A549 (cell line): ENCODE results near the gene HCLS1. TPM values are rescaled to one million over a fixed set of nuclear protein-coding genes. Genes with fewer than 3 reads are reported as not detected.

Source experiments
- ATAC-seq, 2 experiments: fragments of 200-7000 bp in 1 of 2; fragments of >200 bp in 1 of 2; cut with Nextera tagmentation in 1 of 2; cut with Tn5 transposase in 1 of 2; 3 replicates each; pipeline versions ENCODE4 v1.8.0 to v1.9.1; 2018 to 2020; ENCODE audit warnings: mild to moderate bottlenecking in 1 of 2, moderate library complexity in 1 of 2
- CTCF ChIA-PET: fragments of 300-600 bp; sonication (Branson Sonifier 250); formaldehyde crosslinking; extraction: SDS; loops from one replicate; lab custom pipeline; 2021; ENCODE audit warnings: antibody characterized with exemption, inconsistent platforms; lab: Yijun Ruan, JAX
- POLR2A ChIA-PET: fragments of 350-600 bp; formaldehyde crosslinking; extraction: SDS; loops from one replicate; lab custom pipeline; 2021; ENCODE audit warnings: antibody characterized with exemption, inconsistent platforms; lab: Yijun Ruan, JAX
- DNase-seq, 2 experiments: peaks; one replicate each; pipeline versions ENCODE4 v3.0.0 to v3.0.0-alpha.2; 2011 to 2016; ENCODE audit warnings: low read depth in 1 of 2, low spot score in 1 of 2
- FAIRE-seq: peaks from 2 replicates; lab custom pipeline; 2011; peaks lifted over from hg19 to GRCh38; lab: Jason Lieb, UNC
- H3K27ac ChIP-seq, 2 experiments: fragments of >200 bp; sonication (Bioruptor Twin); formaldehyde crosslinking; 3 replicates each; pipeline ENCODE4 v1.5.1; 2016 to 2017
- H3K4me1 ChIP-seq: fragments of >200 bp; sonication (Bioruptor Twin); formaldehyde crosslinking; 3 replicates; pipeline ENCODE4 v1.6.1; 2016
- H3K4me2 ChIP-seq: fragments of >200 bp; sonication (Bioruptor Twin); formaldehyde crosslinking; 3 replicates; pipeline ENCODE4 v1.6.1; 2016
- H3K4me3 ChIP-seq: fragments of >200 bp; sonication (Bioruptor Twin); formaldehyde crosslinking; 3 replicates; pipeline ENCODE4 v1.5.1; 2016
- H3K9me3 ChIP-seq: fragments of >200 bp; sonication (Bioruptor Twin); formaldehyde crosslinking; 3 replicates; pipeline ENCODE4 v1.6.1; 2016
- BHLHE40 ChIP-seq: IDR thresholded peaks from 2 replicates; pipeline ENCODE4 v1.6.1; 2012; ENCODE audit warnings: low read depth, low read length, inconsistent platforms
- CEBPB ChIP-seq, 2 experiments: fragments of >200 bp in 1 of 2; sonication (Bioruptor Twin) in 1 of 2; formaldehyde crosslinking in 1 of 2; IDR thresholded peaks; 2 replicates each; pipeline ENCODE4 v1.6.1; 2012 to 2016
- CHD2 ChIP-seq: fragments of 150-350 bp; IDR thresholded peaks from 2 replicates; pipeline ENCODE4 v1.6.1; 2014; ENCODE audit warnings: low read length; ENCODE audit not compliant: partially characterized antibody
- CHD4 ChIP-seq: fragments of 200-600 bp; sonication (generic); IDR thresholded peaks from 2 replicates; pipeline ENCODE4 v1.6.1; 2016; ENCODE audit warnings: antibody characterized with exemption, mild to moderate bottlenecking, borderline replicate concordance
- EHF ChIP-seq: fragments of 250-450 bp; sonication (Bioruptor Pico); IDR thresholded peaks from 2 replicates; pipeline ENCODE4 v1.5.0; 2020; ENCODE audit warnings: mild to moderate bottlenecking
- EHMT2 ChIP-seq: fragments of 200-600 bp; sonication (generic); IDR thresholded peaks from 2 replicates; pipeline ENCODE4 v1.6.1; 2016; ENCODE audit warnings: antibody characterized with exemption, low read depth, mild to moderate bottlenecking, moderate library complexity
- EP300 ChIP-seq, 2 experiments: fragments of >200 bp; sonication (Bioruptor Twin); formaldehyde crosslinking; IDR thresholded peaks; 2 replicates in 1 of 2; 3 replicates in 1 of 2; pipeline ENCODE4 v1.6.1; 2016 to 2017
- FOSB ChIP-seq: fragments of 250-450 bp; sonication (Bioruptor Pico); IDR thresholded peaks from 2 replicates; pipeline ENCODE4 v1.5.0; 2020; ENCODE audit warnings: mild to moderate bottlenecking, moderate library complexity
- FOXS1 ChIP-seq: fragments of 250-450 bp; sonication (Bioruptor Pico); IDR thresholded peaks from 2 replicates; pipeline ENCODE4 v1.5.0; 2020; ENCODE audit warnings: mild to moderate bottlenecking, moderate library complexity
- HDAC2 ChIP-seq: fragments of 200-600 bp; sonication (generic); IDR thresholded peaks from 2 replicates; pipeline ENCODE4 v1.6.1; 2016
- HOXB13 ChIP-seq: fragments of 250-450 bp; sonication (Bioruptor Pico); IDR thresholded peaks from 2 replicates; pipeline ENCODE4 v1.5.0; 2020; ENCODE audit warnings: low read depth, mild to moderate bottlenecking, moderate library complexity
- HOXB5 ChIP-seq: fragments of 250-450 bp; sonication (Bioruptor Pico); IDR thresholded peaks from 2 replicates; pipeline ENCODE4 v1.5.0; 2020; ENCODE audit warnings: mild to moderate bottlenecking, moderate library complexity
- JUN ChIP-seq, 2 experiments: fragments of >200 bp; sonication (Bioruptor Twin); formaldehyde crosslinking; IDR thresholded peaks; 2 replicates in 1 of 2; 3 replicates in 1 of 2; pipeline ENCODE4 v1.6.1; 2016 to 2017
- JUNB ChIP-seq: fragments of >200 bp; sonication (Bioruptor Twin); formaldehyde crosslinking; IDR thresholded peaks from 2 replicates; pipeline ENCODE4 v1.6.1; 2016
- KDM1A ChIP-seq: fragments of 200-600 bp; sonication (generic); IDR thresholded peaks from 2 replicates; pipeline ENCODE4 v1.6.1; 2016; ENCODE audit warnings: low read depth, mild to moderate bottlenecking
- MAFK ChIP-seq: fragments of 450-650 bp; IDR thresholded peaks from 2 replicates; pipeline ENCODE4 v1.6.1; 2014; ENCODE audit not compliant: partially characterized antibody
- MAX ChIP-seq: IDR thresholded peaks from 2 replicates; pipeline ENCODE4 v1.6.1; 2012
- MYC ChIP-seq: IDR thresholded peaks from 2 replicates; pipeline ENCODE4 v1.6.1; 2012; ENCODE audit warnings: mild to moderate bottlenecking, inconsistent platforms, low read length, improper control_type of control experiment, borderline replicate concordance
- NPAS2 ChIP-seq: fragments of 250-450 bp; sonication (Bioruptor Pico); IDR thresholded peaks from 2 replicates; pipeline ENCODE4 v1.8.0; 2022; ENCODE audit warnings: mild to moderate bottlenecking, moderate library complexity, borderline replicate concordance
- POLR2AphosphoS2 ChIP-seq: conservative IDR thresholded peaks from 2 replicates; pipeline ENCODE4 v1.6.1; 2012; ENCODE audit warnings: low read length, improper control_type of control experiment, inconsistent platforms
- RARB ChIP-seq: fragments of 250-450 bp; sonication (Bioruptor Pico); IDR thresholded peaks from 2 replicates; pipeline ENCODE4 v1.8.0; 2021; ENCODE audit warnings: mild to moderate bottlenecking, moderate library complexity
- REST ChIP-seq: fragments of 200-600 bp; sonication (generic); IDR thresholded peaks from 2 replicates; pipeline ENCODE4 v1.6.1; 2016; ENCODE audit warnings: antibody characterized with exemption, mild to moderate bottlenecking, moderate library complexity
- TFCP2L1 ChIP-seq: fragments of 250-450 bp; sonication (Bioruptor Pico); IDR thresholded peaks from 2 replicates; pipeline ENCODE4 v1.5.0; 2021; ENCODE audit warnings: mild to moderate bottlenecking
- USF2 ChIP-seq: fragments of 450-650 bp; IDR thresholded peaks from 2 replicates; pipeline ENCODE4 v1.6.1; 2014; ENCODE audit warnings: antibody characterized with exemption
- ZC3H11A ChIP-seq: fragments of 450-650 bp; IDR thresholded peaks from 2 replicates; pipeline ENCODE4 v1.6.1; 2014; ENCODE audit warnings: antibody characterized with exemption, mild to moderate bottlenecking
- ZFP36 ChIP-seq: fragments of 450-650 bp; IDR thresholded peaks from 2 replicates; pipeline ENCODE4 v1.6.1; 2014; ENCODE audit warnings: borderline replicate concordance; ENCODE audit not compliant: partially characterized antibody
- ZNF302 ChIP-seq: fragments of 250-450 bp; sonication (Bioruptor Pico); IDR thresholded peaks from 2 replicates; pipeline ENCODE4 v1.9.0; 2021; ENCODE audit warnings: inconsistent platforms, mild to moderate bottlenecking, moderate library complexity
- WGBS: methylation state at CpG from one replicate; pipeline ENCODE4 v1.1.6; 2017; ENCODE audit errors: missing lambda C conversion rate; 5-methylcytosine and 5-hydroxymethylcytosine counted together
- polyA plus RNA-seq, 4 experiments: library from polyadenylated mRNA; depleted of rRNA in 3 of 4; stranded (reverse); fragments of >200 nt; fragmentation: RNase III in 1 of 4; extraction: RNeasy Plus Mini Kit Qiagen cat#74134 plus additional on column Dnase treatment in 1 of 4; gene quantifications; 2 replicates in 3 of 4; 3 replicates in 1 of 4; pipeline ENCODE4 v1.2.3, GENCODE V29; 2011 to 2017
- TF ChIP-seq, protein P1 (sequence below): IDR thresholded peaks from 2 replicates; pipeline ENCODE4 v1.6.1; 2012; ENCODE audit warnings: low read depth, borderline replicate concordance
- TF ChIP-seq, protein P2 (sequence below): fragments of >200 bp; sonication (Bioruptor Twin); formaldehyde crosslinking; IDR thresholded peaks from 3 replicates; pipeline ENCODE4 v1.5.1; 2016

Gene HCLS1
- polyA plus RNA-seq, 2 of the 4 experiments (the other 2 are of a cell fraction): 0.12 to 0.14 TPM

- WGBS: 89% methylated on average over 3 of the region's 3 CpGs
- POLR2A ChIA-PET: no interaction called here
- no peak for ATAC-seq
Observed at GRCh38 chr3:121659586-121659985, 1.1 kb downstream of the HCLS1 start.

DNA sequence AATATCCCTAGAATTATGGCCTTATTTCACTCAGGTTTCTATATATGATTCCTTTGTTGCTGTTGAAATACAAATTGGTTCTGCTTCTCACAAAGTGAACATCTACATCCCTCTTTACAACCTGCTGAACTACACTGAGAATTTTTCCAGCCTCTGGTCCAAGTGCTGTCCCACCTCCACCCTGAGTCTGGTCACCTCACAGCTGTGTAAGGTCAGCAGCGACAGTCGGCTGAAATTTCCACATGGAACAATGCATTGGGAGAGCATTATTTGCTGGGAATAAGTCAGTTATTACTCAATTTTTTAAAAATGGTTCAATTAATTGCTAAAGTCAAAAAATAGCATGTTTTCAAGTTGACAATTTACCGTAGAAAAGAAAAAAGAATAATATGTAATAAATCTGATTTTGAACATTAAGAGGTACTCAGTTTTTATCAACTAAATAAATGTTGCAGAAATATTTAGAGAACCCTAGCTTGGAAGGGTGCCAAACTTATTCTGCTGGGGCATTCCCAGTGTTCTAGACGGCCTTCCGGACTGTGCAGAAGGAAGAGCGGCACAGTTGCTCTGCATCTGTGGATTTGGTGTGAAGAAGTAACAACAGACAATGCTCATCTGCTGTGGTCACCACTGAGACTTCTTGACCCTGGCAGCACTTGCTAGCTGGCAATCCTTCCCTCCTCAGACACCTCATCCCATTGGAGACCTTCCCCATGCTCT, 1.8 kb downstream of the HCLS1 start:
- Histone ChIP-seq H3K27ac (no peak overlapping the region), H3K4me1 (no peaks in the 10 kb centered on the region), H3K9me3 (no peaks in the 10 kb centered on the region), H3K4me2 (no peak overlapping the region), H3K4me3 (no peak overlapping the region)
- FAIRE-seq: no peak
- DNase-seq: no peak
- CTCF ChIA-PET: no interaction called here
- no peak for ATAC-seq
- POLR2A ChIA-PET: no interaction called here
- 92% methylated on average over 6 of the region's 6 CpGs for WGBS
- TF ChIP-seq, protein P1, sequence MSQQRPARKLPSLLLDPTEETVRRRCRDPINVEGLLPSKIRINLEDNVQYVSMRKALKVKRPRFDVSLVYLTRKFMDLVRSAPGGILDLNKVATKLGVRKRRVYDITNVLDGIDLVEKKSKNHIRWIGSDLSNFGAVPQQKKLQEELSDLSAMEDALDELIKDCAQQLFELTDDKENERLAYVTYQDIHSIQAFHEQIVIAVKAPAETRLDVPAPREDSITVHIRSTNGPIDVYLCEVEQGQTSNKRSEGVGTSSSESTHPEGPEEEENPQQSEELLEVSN: no peak
- TF ChIP-seq JUNB: no peak
- no peak for TF ChIP-seq POLR2AphosphoS2
- TF ChIP-seq CEBPB (IDR thresholded peaks at IDR 0.05): no peak
- TF ChIP-seq HDAC2: no peak
- no peak for TF ChIP-seq HOXB5 (CRISPR knock-in tag)
- TF ChIP-seq EHF (CRISPR knock-in tag): no peak
- TF ChIP-seq JUN (IDR thresholded peaks at IDR 0.05): no peak
- TF ChIP-seq ZC3H11A: no peak
- no peak for TF ChIP-seq BHLHE40
- no peak for TF ChIP-seq EP300 (IDR thresholded peaks at IDR 0.05)
- TF ChIP-seq ZNF302 (CRISPR knock-in tag): no peak
- no peak for TF ChIP-seq NPAS2 (CRISPR knock-in tag)
- TF ChIP-seq MYC: no peak
- TF ChIP-seq FOSB (CRISPR knock-in tag): no peak
- no peak for TF ChIP-seq TFCP2L1 (CRISPR knock-in tag)

More at GRCh38 chr3:121659586-121659985, 1.1 kb downstream of the HCLS1 start:
- TF ChIP-seq CHD4 (no peak), USF2 (no peak), CHD2 (no peak), MAX (no peak), MAFK (no peak), FOXS1 (no peak), POLR2AphosphoS2 (no peak), JUNB (no peak), KDM1A (no peak), REST (no peak), EHMT2 (no peak), RARB (CRISPR knock-in tag) (no peak), HOXB13 (CRISPR knock-in tag) (no peak), HOXB5 (CRISPR knock-in tag) (no peak), ZFP36 (no peak)
- TF ChIP-seq, protein P2, sequence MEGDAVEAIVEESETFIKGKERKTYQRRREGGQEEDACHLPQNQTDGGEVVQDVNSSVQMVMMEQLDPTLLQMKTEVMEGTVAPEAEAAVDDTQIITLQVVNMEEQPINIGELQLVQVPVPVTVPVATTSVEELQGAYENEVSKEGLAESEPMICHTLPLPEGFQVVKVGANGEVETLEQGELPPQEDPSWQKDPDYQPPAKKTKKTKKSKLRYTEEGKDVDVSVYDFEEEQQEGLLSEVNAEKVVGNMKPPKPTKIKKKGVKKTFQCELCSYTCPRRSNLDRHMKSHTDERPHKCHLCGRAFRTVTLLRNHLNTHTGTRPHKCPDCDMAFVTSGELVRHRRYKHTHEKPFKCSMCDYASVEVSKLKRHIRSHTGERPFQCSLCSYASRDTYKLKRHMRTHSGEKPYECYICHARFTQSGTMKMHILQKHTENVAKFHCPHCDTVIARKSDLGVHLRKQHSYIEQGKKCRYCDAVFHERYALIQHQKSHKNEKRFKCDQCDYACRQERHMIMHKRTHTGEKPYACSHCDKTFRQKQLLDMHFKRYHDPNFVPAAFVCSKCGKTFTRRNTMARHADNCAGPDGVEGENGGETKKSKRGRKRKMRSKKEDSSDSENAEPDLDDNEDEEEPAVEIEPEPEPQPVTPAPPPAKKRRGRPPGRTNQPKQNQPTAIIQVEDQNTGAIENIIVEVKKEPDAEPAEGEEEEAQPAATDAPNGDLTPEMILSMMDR: no peak
- no peak overlapping the region for H3K27ac ChIP-seq
- no peak overlapping the region for H3K4me2 ChIP-seq
- no peak overlapping the region for H3K4me3 ChIP-seq
- FAIRE-seq (no peak), DNase-seq (no peak)
- H3K9me3 ChIP-seq: no peaks in the 10 kb centered on the region
- no peaks in the 10 kb centered on the region for H3K4me1 ChIP-seq
- CTCF ChIA-PET: no interaction called here
